Measurements from ENCODE around the gene ZNF236.
"Not testable (repeated sequence)": the region's sequence is repeated elsewhere in the genome, so short reads cannot be mapped to it uniquely, and the experiment has no call there.

ZNF236 gene

DNA sequence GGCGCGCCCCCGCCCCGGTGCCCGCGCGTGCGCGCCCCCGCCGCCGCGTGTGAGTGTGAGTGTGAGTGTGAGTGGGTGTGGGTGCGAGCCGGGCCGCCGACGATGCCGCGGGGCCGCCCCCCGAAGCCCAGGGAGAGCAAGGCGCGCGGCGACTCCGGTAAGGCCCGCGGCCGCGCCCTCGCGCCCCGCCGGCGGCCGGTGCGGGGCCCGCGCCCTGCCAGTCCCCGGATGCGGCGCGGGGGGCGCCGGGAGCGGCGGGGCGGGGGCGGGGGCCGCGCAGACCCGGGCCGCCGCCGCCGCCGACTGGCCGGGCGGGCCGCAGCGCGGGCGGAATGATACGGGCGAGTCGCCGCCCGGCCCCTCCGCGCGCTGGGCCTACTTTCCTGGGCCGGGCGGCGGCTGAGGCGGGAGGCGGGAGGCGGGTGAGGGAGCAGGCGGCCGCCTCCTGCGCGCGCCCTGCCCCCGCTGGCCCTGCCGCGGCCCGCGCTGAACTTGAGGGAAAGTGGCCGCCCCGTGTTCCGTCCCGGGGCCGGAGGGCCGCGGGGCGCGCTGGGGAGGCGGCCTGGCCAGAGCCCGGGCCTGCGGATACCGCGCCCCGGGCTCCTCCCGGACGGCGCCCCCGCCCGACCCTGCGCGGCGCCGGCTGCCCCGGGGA, at the start of gene ZNF236:
Gene ZNF236, plus strand, starts transcription at position 52 of the 655 bp plus-strand sequence. Its CDS starts 51 bp downstream, at position 103.
- DNase-seq: peak; percentile 43

DNA sequence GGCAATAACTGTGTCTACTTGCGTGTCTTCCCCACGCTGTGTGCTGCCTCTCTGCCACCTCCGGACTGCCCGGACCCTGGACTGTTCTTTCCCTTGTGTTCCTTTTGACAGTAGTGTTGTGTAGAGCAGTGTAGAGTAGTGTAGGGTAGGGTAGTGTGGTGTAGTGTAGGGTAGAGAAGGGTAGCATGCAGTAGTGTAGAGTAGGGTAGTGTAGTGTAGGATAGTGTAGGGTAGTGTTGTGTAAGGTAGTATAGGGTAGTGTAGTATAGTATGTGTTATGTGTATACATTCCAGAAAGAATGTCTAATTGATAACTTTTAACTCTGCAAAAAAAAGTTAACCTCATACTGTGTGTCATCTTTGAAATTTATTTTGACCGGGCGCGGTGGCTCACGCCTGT, 49.7 kb upstream of the ZNF236 start:
- no peak for DNase-seq

DNA sequence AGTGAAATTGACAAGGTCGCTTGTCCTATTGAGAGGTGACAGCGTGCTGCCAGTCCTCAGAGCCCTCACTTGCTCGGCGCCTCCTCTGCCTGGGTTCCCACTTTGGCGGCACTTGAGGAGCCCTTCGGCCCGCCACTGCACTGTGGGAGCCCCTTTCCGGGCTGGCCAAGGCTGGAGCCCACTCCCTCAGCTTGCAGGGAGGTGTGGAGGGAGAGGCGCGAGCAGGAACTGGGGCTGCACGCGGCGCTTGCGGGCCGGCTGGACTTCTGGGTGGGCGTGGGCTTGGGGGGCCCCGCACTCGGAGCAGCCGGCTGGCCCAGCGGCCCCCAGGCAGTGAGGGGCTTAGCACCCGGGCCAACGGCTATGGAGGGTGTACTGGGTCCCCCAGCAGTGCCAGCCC, 45.3 kb upstream of the ZNF236 start:
- not testable (repeated sequence) for DNase-seq

DNA sequence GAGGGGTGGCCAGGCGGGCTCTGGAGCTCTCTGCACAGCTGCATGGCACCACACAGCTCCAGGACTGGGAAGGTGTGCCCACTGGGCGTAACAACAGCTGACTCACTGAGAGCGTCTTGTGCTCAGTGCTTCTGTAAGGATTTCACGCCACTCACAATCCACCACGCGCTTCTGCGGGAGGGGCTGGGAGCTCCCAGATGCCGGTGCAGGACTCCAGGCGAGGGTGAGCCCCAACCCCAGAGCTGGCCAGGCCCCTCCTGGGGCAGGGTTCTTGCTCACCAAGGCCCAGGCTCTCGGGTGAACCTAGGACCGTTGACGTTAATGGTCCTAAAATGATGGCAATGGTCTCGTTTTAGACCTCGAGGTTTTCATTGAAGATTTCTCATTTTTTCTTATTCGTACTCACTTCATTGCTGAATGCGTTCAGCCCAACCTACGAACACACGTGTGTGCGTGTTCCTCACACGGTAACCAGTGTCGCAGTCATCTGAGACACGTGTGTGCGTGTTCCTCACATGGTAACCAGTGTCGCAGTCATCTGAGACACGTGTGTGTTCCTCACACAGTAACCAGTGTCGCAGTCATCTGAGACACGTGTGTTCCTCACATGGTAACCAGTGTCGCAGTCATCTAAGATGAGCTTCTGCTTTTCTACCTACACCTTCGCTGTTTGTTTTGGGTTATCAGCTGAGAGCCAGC, 38.4 kb upstream of the ZNF236 start:
- DNase-seq: no peak

DNA sequence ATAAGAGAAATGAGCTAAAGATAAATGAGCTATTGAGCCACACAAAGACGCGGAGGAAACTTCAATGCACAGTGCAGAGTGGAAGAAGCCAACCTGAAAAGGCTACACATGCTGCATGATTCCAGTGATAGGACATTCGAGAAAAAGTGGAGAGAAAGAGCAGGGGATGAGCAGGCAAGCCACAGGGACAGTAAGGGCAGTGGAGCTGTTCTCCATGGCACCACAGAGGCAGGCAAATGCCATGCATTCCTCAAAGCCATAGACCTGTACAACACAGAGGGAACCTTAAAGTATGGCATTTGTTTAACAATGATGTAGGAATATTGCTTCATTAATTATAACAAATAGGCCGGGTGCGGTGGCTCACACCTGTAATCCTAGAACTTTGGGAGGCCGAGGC, 36.5 kb upstream of the ZNF236 start:
- DNase-seq: no peak

DNA sequence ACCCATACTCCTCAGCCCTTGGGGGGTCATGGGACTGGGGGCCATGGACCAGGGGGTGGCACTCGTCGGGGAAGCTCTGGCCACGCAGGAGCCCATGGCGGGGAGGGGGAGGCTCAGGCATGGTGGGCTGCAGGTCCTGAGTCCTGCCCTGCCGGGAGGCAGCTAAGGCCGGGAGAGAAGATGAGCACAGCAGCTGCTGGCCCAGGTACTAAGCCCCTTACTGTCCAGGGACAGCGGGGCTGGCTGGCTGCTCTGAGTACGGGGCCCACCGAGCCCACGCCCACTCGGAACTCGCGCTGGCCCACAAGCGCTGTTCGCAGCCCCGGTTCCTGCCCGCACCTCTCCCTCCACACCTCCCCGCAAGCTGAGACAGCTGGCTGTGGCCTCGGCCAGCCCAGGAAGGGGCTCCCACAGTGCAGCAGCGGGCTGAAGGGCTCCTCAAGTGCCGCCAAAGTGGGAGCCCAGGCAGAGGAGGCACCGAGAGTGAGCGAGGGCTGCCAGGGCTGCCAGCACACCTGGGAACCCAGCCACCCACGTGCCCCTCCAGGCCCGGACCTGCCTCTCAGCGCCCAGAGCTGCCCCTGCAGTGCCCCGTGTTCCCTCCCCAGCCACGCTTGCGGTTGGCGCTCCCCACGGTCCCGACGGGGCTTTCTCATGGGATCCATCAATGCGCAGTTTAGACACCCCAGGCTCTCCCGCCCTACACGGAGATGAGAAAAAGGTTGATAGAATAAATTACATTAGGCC, 33.6 kb upstream of the ZNF236 start:
- DNase-seq: no peak

DNA sequence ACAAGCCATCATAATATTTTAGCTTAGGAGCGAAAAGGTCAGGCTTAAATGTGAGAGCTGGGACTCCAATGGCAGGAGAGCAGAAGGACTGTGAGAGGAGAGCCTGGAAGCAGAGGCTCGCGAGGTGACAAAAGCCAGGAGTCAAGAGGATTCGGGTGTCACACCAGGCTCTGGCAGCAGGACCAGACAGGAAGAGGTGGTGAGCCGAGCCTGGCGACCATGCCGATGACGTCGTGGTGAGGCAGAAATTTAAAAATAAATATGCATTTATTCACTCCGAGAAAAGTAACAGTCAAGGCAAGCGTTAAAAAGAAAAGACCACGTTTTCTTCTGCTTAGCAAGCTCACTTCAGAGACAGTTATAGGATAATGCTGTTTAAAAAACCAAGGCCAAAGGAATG, 31.3 kb upstream of the ZNF236 start:
- no peak for DNase-seq

DNA sequence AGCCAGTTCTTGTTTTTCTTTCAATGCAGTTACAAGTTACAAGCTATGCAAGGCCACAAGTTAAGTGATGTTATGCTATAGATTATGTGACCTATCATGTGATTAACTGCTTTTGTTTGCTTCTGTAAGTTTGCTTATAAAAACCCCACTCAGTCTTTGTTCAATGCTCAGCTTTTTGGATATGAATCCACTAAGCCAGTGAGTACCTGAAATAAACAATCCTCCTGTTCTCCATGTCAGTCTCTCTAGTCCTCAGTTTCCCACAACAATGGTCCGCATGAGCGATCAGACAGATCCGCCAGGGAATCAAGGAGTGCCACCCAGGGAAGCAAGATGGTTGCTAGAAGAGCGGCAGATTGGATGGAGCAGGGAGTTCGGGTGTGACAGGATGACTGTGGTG, 30.7 kb upstream of the ZNF236 start:
- no peak for DNase-seq

DNA sequence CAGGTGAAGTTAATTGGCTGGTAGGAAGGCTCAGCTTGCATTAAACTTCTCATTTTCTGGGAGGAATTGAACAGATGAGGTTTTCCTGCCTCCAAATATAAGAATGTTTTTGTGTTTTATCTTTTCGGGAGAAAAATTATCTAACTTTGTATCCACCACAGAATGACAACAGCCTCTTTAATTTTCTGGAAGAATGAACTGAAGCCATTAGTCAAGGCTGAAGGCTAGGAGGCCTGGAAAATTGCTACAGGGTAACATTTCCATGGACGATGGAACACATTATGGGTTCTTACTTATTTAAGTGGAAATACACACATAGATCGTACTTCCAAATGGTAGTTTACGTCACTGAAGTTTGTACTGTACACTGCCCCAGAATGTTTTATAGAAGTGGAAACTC, 28.0 kb upstream of the ZNF236 start:
- no peak for DNase-seq

DNA sequence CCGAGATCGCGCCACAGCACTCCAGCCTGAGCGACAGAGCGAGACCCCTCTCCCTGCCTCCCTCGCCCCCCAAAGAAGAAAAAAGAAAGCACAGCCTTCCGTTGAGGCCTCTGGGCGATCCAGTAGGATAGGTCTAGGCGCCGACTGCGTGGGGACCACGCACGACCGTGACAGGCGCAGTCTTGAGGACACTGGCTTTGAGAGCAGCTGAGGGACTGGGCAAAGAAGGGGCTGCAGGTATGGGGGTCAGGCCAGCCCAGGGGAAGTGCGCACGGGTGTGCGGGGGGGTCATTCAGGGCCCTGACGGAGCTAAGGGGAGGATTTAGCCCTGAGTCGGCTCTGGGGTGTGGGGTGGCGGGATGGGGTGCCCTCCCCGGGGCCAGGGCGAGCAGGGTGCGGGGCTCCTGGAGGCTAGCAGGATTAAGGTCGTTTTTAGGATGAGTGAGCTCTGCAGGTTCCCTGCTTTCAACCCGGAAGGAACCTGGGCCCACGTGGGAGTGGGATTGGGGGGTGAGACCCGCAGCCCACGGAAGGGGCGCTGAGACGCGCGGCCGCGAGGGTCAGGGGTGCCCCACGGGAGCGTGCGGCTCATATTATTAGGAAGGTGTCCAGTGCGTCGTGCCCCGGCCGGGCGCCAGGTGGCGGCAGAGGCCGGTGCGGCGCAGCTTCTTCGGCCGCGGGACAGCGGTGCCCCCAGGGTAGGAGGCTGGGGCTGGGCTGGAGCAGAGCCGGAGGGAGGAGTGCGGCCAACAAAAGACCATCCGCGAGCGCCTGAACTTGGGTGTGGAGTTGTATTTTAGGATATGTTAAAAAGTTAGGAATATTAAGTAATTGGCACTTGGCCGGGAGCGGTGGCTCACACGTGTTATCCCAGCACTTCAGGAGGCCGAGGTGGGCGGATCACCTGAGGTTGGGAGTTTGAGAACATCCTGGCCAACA, 20.5 kb upstream of the ZNF236 start:
- peak; percentile 39 for DNase-seq

DNA sequence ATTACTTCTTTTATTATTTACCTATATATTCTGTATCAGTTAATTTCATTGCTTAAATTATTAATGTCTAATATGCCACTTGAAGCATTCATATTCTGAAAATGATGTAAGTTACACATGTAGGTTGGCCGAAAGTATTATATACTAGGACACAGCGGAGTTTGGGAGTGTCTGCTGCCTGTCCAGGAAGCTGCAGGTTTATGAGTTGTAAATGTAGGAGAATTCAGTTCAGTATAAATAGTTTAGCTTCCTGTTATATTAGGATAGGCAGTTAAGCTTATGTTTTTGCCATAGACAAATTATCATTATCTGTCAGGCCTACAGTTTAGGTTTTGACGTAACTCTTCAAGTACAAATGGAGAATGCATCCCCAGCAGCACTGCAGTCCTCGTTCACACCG, 18.9 kb upstream of the ZNF236 start:
- DNase-seq: no peak

DNA sequence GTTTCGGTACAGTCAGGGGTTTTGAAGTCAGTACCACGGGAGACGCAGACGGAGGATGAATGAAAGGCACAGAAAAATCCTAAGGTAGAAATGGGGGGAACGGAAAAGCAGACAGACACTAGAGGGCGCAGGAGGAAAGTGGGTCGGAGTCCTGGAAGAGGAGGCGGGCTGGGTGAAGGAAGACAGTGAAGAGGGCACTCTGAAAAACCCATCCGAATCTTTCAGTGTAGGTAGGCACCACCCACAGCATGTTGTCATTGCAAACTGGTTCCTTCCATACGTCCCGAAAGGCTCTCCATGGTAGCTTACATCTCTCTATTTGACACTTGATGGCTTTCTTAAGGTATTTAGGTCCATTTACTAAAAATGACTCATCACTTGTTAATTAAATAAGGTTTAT, 18.5 kb upstream of the ZNF236 start:
- peak; percentile 72 for DNase-seq

DNA sequence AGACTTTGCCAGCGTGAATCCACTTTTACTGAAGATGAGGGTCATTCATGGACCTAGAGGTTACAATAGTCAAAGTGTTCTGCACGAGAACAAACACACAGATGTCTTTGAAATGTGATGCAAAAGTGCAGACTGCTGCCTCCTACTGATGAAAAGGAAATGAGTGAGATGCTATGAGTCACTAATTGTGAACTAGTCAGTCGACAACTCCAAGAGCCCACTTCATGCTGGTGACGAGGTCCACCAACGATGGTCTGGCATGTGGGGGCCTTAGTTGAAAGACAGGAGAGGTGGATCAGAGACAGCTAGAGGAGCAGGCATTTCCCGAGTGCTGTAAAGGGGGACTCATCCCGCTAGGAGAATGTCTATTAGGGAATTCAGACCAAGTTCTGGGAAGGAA, 17.1 kb upstream of the ZNF236 start:
- no peak for DNase-seq

DNA sequence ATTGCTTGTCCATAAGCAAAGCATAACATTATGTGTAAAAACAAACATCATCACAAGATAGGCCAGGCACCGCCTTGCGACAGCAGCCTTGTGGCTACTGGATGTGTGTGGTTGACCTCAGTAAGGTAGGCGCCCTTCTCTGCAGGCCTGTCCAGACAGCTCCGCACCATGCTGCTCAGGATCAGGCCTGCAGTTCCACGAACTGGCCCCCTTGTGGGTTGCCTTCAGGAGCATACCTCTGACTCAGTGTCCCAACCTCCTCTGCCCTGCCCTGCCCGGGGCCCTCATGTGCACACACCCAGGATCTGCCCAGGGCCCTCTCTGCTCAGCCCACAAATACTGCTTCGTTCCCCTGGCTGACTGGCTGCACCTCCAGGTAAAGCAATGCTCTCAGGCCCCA, 16.1 kb upstream of the ZNF236 start:
- DNase-seq: no peak

DNA sequence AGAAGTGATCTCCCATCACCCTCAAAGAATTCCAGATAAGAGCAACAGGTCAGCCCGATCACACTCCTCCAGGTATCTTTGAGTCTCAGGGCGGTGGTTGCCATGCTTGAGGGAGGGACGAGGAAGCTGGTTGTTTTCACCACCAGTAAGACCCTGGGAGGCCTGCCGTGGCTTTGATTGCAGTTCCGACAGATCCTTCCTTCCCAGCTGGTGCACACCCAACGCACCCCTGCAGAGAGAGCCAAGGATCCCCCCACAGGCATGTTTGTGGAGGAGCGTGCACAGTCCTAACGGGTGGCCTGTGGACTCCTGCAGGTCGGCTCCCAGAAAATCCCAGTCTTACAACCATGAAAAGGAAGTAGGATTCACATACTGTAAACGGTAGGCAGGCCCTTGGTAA, 13.8 kb upstream of the ZNF236 start:
- DNase-seq: no peak

DNA sequence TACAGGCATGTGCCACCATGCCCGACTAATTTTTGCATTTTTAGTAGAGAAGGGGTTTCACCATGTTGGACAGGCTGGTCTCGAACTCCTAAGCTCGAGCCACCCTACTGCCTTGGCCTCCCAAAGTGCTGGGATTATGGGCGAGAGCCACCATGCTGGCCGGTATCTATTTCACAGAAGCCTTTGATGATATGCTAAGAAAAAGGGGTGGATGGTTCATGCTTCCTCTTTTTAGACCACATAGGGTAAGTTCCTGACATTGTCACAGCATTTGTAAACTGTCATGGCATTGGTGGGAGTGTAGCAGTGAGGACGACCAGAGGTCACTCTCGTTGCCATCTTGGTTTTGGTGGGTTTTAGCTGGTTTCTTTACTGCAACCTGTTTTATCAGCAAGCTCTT, 10.8 kb upstream of the ZNF236 start:
- not testable (repeated sequence) for DNase-seq

DNA sequence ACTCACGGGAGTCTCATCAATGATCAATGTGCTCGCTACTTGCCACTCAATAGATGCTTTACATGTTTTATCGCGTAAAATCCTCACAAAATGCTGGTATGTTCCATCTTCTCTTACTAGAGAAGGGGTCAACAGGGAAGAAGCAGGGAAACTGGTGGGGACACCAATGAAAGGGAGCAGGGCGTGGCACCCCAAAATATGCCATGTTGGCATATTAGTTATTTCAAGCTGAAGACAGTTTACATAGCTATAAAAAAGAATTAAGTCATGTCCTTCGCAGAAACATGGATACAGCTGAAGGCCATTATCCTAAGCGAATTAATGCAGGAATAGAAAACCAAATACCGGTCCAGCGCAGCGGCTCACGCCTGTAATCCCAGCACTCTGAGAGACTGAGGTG, 8.1 kb upstream of the ZNF236 start:
- no peak for DNase-seq

DNA sequence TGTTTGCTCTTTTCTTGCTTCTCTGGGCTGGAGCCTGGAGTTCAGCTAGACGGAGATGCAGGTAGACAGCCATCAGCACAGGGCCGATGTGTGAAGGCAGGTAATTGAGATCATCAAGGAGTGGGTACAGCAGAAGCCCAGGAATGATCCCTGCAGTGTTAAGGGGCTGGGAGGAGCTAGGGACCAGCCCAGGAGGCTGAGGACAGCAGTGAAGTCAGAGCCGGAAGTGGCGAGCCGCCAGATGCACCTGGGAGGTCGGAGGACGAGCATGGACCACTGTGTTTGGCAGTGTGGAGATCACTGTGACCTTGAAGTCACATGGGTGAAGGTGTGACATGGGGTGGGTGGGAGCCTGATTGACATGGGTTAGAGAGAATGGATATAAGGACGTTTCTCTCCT, 6.2 kb upstream of the ZNF236 start:
- no peak for DNase-seq

DNA sequence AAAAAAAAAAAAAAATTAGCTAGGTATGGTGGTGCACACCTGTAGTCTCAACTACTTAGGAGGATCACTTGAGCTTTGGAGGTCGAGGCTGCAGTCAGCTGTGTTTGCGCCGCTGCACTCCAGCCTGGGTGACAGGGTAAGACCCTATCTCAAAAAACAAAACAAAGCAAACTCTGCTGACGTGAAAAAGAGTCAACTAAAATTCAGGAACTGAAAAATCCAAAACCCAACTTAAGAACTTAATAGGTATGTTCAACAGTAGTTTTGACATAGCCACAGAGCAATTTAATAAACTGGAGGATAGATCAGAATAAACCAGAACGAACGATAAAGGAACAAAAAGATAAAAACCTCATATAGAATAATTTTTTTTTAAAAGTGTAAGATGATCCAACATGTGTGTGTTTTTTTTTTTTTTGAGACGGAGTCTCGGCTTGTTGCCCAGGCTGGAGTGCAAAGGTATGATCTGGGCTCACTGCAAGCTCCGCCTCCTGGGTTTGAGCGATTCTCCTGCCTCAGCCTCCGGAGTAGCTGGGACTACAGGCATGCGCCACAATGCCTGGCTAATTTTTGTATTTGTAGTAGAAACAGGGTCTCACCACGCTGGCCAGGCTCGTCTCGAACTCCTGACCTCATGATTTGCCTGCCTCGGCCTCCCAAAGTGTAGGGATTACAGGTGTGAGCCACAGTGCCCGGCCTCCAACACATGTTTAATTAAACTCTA, 4.3 kb upstream of the ZNF236 start:
- DNase-seq: no peak

DNA sequence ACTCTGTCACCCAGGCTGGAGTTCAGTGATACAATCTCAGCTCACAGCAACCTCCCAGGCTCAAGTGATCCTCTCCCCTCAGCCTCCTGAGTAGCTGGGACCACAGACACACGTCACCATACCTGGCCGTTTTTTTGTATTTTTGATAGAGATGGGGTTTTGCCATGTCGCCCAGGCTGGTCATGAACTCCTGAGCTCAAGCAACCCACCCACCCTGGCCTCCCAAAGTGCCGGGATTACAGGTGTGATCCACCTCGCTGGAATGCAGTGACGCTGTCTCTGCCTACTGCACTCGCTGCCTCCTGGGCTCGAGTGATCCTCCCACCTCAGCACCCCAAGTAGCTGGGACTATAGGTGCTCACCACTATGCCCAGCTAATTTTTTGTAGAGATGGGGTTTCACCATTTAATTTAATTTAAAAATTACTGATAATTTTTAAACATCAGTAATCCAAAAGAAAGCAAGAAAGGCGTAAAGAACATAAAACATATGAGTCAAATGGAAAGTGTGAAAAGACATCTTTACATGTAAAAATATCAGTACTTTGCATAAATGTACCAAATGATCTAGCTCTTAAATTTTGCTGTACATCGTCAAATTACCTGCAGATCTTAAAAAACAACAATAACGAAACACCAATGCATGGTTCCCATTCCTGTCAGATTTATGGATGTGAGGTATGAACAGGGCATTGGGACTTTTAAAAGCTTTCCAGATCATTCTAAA, 2.8 kb upstream of the ZNF236 start:
- DNase-seq: no peak

DNA sequence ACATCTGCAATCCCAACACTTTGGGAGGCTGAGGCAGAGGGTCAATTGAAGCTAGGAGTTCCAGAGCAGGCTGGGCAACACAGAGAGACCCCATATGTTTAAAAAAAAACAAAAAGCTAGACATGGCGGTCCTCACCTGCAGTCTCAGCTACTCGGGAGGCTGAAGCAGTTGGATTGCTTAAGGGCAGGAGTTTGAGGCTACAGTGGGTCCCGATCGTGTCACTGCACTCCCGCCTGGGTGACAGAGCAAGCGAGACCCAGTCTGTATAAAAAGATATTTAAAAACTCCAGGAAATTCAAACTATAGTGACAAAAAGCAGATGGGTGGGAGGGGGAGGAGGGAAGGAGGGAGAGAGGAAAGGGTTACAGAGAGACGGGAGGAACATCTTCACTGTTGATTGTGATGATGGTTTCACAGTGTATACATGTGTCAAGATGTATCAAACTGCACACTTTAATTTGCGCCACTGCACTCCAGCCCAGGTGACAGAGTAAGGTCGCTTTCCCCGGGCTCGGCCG, 942 bp upstream of the ZNF236 start:
- peak; percentile 51 for DNase-seq

Data from DMS79 treated with DMSO at 0.1 percent for 48 hours (cell line).